ENCODE data around the gene SLC5A12.

SLC5A12 gene

GRCh38 chr11:26721948-26722475, at the start of gene SLC5A12:
Gene SLC5A12 (minus strand): TSS chr11:26722060. CDS start chr11:26721714, 346 bp downstream.
- DNase-seq, result no peak

- no peak for DNase-seq
Observed at GRCh38 chr11:26769027-26769426, 47.2 kb upstream of the SLC5A12 start.

GRCh38 chr11:26767060-26767459, 45.2 kb upstream of the SLC5A12 start:
- no peak for DNase-seq

GRCh38 chr11:26765323-26765722, 43.5 kb upstream of the SLC5A12 start:
- DNase-seq, result no peak

- DNase-seq, result no peak
Observed at GRCh38 chr11:26764825-26765224, 43.0 kb upstream of the SLC5A12 start.

- no peak for DNase-seq
Observed at GRCh38 chr11:26764315-26764714, 42.5 kb upstream of the SLC5A12 start.

- no peak for DNase-seq
Observed at GRCh38 chr11:26762089-26762488, 40.2 kb upstream of the SLC5A12 start.

GRCh38 chr11:26761361-26761809, 39.5 kb upstream of the SLC5A12 start:
- no peak for DNase-seq

GRCh38 chr11:26757995-26758394, 36.1 kb upstream of the SLC5A12 start:
- DNase-seq, result no peak

GRCh38 chr11:26755762-26756161, 33.9 kb upstream of the SLC5A12 start:
- no peak for DNase-seq

GRCh38 chr11:26753723-26754504, 32.1 kb upstream of the SLC5A12 start:
- no peak for DNase-seq

GRCh38 chr11:26749927-26750326, 28.1 kb upstream of the SLC5A12 start:
- no peak for DNase-seq

- DNase-seq, result no peak
Observed at GRCh38 chr11:26743622-26744021, 21.8 kb upstream of the SLC5A12 start.

- no peak for DNase-seq
Observed at GRCh38 chr11:26742966-26743365, 21.1 kb upstream of the SLC5A12 start.

GRCh38 chr11:26741036-26741435, 19.2 kb upstream of the SLC5A12 start:
- no peak for DNase-seq

GRCh38 chr11:26739366-26740073, 17.7 kb upstream of the SLC5A12 start:
- DNase-seq, result no peak

GRCh38 chr11:26734691-26735090, 12.8 kb upstream of the SLC5A12 start:
- no peak for DNase-seq

- no peak for DNase-seq
Observed at GRCh38 chr11:26731084-26731456, 9.2 kb upstream of the SLC5A12 start.

- DNase-seq, result no peak
Observed at GRCh38 chr11:26730414-26731083, 8.7 kb upstream of the SLC5A12 start.

- no peak for DNase-seq
Observed at GRCh38 chr11:26729284-26729683, 7.4 kb upstream of the SLC5A12 start.

- no peak for DNase-seq
Observed at GRCh38 chr11:26726960-26727359, 5.1 kb upstream of the SLC5A12 start.

- DNase-seq, result no peak
Observed at GRCh38 chr11:26719998-26720397, 1.9 kb downstream of the SLC5A12 start.

GRCh38 chr11:26719289-26719973, 2.4 kb downstream of the SLC5A12 start:
- no peak for DNase-seq

All from GF-D8 (cell line).